NCI-H460 (cell line): ENCODE results near the gene DNAJB12. TPM values are rescaled to one million over a fixed set of nuclear protein-coding genes. Genes with fewer than 3 reads are reported as not detected.
"Not testable (repeated sequence)": the region's sequence is repeated elsewhere in the genome, so short reads cannot be mapped to it uniquely, and the experiment has no call there.

ENCODE experiments used
- DNase-seq: peaks from one replicate; pipeline ENCODE4 v3.0.0-alpha.2; 2016; ENCODE audit warnings: low read depth; ENCODE audit errors: extremely low read depth
- total RNA-seq: library from RNA; depleted of rRNA; stranded (reverse); fragments of >200 nt; shearing (Covaris generic); gene quantifications from 2 replicates; pipeline ENCODE4 v1.2.3, GENCODE V29; 2014

DNAJB12 gene
- total RNA-seq, 1 experiment from 2014 or later, result 7.0 TPM

DNA sequence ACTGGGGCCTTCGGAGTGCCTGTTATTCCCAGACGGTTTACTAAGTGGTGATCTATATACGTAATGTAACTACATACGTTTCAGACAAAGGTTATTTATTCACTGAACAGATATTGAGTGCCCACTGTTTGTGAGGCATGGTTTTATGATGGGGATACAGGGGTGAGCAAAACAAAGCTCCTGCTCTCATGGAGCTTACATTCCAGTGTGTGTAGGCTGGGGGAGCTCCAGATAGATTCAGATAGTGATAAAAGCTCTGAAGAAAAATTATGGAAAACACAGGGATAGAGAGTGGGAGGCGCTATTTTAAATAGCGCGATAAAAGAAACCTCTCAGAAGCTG lies 466 bp upstream of the DNAJB12 start:
- DNase-seq, result no peak

DNA sequence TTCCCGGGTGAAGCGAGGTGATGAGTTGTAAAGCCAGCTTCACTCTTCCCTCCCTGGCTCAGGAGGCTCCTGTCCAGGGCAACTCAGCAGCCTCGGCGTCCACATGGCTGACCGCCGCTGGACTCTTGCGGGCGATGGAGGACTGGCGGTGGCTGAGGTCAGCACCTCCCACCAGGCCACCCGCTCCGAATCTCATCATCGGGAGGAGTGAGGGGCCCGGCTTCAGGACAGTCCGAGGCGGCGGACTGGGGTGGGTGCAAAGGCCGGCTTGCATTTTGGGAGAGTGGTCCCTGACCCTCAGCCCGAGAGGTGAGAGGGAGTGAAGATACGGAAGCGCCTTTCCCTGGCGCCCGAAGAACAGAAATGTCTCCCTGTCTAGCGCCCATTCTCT lies 759 bp downstream of the DNAJB12 start:
- no peak for DNase-seq

DNA sequence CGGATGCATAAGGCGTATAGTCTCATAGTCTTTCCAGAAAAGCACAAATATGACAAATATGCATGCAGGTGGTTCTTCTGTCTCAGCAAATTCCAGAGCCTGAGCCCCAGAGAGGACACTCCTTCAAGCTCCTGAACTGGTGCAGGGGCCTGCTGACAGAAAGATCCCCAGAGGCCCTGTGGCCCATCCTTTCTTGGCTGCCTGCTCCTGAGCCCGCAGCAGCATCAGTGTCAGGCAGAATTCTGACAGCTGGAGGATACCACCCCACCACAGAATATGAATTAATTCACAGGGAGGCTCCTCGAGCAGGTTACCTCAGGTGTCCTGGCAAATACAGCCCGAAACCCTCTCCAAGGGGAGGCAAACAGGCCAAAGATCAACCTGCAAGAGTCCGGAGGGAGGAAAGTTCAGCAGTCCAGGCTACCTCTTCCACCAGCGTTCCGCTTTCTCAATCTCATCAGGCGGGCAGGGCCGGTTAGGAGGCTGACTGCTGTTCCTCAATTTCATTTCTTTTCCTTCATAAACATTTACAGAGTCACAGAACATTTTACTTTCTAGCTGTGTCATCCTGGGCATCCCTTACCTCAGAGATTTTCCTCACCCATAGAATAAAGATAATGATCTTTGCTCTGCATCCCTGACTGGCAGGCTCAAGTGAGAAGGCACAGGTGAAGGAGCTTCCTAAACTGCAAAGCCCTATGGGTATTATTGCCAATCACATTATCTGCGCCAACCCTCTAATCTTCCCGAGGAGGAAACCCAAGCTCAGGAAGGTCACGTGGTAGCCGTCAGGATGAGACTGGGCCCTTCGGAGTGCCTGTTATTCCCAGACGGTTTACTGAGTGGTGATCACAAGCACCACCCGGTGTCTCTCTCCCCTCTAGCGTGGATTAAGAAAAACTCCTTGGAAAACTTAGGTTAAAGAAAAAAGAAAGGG lies 1.4 kb downstream of the DNAJB12 start:
- no peak for DNase-seq

DNA sequence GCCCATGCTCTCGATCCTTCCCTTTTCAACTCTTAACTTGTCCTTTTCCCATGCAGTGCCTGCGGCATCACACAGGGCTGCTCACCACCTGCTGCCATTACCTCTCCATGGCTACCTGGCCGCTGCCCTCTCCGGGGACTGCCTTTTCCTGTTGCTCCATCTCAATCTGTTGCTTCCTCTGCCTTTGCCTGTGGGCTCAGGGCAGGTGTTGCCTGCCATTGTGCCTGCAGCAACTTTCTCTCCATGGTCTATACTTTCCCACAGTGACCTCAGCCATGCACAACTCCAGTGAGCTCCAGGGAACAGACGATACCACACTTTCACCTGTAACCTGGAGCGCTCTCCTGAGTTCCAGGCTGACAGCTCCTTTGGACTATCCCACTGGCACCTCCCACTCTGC lies 3.2 kb downstream of the DNAJB12 start:
- no peak for DNase-seq

DNA sequence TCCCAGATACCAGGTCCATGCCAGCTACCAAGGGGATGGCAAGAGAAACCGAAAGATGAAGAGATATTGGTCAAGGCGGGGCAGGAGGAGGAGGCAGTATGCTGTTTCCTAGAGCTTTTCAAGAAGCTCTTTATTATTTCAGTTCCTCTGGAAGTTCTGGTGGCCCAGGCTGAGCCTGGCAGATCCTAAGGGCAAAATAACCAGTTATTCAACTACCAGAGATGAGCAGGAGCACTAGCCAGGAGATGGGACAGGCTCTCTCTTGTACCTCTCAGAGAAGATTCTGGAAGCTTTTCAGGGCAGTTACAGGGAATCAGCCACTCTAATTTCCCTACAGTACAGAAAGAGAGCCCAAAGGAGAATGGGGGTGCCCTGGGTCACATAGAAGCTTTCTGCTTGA lies 5.3 kb downstream of the DNAJB12 start:
- DNase-seq, result no peak

DNA sequence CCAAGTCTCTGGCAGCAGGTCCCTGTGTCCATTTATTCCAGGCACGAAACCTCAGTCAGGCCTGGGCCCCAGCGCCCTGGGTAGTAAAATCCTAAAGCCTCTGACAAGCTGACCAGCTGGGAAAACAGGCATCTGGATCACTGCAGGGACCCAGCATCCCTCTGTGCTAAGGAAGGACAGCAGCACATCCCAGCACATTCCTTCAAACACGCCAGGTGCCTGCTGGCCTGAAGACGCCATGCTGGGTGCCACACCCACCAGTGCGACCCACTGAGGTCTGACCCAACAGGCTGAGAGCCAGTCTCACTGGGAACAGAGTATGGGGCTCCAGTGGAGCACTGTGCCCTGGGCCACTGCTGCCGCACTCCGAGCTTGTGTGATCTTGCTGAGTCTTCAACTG lies 6.4 kb downstream of the DNAJB12 start:
- DNase-seq, result no peak

DNA sequence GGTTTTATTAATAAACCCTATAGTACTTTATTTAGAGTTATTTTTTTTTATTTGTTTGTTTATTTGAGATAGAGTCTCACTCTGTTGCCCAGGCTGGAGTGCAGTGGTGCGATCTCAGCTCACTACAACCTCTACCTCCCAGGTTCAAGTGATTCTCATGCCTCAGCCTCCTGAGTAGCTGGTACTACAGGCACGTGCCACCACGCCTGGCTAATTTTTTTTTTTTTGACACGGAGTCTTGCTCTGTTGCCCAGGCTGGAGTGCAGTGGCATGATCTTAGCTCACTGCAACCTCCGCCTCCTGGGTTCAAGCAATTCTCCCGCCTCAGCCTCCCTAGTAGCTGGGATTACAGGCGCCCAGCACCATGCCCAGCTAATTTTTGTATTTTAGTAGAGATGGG lies 8.6 kb downstream of the DNAJB12 start:
- DNase-seq, result not testable (repeated sequence)

DNA sequence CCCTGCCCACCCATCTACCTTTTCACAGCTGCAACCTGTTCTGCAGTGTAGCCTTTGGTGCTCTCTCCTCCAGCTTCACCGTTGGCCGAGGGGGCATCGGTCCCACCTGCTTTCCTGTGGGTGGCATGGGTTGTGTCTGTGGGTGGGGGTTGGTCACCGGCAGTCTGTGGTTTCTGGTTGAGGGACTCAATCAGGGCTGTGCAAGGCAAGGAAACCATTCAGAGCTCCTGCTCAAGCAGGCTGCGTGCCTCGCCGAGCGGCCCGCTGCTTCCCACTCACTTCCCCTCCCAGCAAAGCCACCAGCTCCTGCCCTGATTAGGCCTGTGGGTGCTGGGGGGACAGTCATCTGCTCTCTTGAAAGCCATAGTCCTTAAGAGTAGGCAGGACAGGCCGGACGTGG lies 9.8 kb downstream of the DNAJB12 start:
- no peak for DNase-seq

DNA sequence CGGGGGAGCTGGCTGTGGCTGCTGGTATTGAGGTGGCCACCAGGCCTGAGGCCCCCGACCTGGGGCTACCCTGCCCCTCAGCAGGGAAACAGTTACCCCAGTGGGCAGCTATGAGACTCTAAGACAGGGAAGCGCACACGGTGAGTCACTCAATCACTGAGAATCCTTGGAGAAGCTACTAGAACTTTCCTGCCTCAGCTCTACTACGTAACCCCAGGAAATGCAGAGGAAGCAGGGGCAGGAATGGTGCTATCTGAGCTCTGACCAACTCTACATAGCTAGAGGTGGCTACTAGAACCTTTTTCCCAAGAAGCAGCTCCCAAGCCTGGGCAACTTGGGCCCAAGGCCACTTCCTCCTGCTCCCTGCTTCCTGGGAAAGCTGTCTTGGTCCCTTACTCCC lies 11.8 kb downstream of the DNAJB12 start:
- DNase-seq, result no peak

DNA sequence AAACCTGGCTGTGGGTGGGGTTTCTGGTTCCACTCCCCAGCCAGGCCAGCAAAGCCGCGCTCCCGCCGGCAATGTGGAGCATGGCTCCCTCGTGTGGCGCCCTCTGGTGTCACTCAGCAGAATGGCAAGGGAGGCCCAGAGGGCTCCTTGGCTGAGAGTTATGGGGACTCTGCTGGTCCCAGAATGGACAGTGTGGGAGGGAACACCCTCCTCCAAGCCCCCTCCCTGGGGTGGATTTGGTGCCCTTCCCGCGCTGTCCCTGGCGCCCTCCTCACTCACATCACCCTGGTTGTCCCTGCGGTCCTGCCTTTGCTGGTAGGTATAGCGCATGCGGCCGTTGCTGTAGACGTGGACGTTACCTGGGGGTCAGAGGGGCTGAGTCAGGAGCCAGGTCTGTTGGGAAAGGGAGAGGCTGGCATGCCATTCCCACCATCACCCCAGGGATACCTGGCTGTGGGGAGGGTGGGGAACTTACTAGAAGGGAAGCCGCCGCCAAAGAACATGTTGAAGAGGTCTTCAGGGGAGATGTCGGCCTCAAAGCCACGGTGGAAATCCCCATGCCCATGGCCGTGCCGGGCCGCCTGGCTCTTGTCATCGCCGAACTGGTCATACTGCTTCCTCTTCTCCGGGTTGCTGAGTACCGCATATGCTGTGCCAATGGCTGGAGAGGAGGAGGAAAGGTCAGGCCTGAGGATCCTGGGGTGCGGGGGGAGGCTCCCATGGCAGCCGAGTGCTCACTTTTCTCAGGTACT lies 14.0 kb downstream of the DNAJB12 start:
- peak; percentile 51 for DNase-seq

DNA sequence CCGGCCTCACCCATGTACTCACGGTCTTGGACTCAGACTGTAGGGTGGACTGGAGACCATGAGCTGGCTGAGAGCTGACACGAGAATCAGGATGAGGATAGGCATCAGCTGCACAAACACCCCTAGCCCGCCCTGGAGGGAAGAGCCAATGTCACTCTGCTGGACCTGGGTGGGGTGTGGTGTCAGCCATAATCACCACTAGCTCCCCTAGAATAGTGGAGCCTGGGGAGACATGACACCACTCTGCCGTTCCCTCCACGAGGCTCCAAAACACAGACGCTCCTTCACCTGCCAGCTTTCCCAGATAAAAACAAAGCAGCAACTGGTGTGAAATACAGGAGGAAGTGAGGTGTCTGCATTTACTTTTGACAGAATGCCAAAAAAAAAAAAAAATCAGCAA lies 16.5 kb downstream of the DNAJB12 start:
- no peak for DNase-seq

DNA sequence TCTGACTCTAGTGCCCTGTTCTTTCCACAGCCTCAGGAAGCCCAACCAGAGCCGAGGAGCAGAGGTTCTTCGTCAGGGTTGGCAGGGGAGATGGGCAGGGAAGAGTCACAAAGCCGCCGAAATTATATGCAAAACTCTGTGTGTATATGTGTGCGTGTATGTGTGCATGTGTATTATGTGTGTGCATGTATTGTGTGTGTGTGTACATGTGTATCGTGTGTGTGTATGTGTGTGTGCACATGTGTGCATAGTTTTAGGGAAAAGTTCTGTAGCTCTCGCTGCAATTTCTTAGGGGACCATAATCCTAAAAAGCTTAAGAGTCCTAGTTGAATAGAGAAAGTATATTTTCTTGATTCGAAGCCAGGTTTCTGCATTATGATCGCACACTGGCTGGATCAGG lies 17.0 kb downstream of the DNAJB12 start:
- DNase-seq, result no peak

DNA sequence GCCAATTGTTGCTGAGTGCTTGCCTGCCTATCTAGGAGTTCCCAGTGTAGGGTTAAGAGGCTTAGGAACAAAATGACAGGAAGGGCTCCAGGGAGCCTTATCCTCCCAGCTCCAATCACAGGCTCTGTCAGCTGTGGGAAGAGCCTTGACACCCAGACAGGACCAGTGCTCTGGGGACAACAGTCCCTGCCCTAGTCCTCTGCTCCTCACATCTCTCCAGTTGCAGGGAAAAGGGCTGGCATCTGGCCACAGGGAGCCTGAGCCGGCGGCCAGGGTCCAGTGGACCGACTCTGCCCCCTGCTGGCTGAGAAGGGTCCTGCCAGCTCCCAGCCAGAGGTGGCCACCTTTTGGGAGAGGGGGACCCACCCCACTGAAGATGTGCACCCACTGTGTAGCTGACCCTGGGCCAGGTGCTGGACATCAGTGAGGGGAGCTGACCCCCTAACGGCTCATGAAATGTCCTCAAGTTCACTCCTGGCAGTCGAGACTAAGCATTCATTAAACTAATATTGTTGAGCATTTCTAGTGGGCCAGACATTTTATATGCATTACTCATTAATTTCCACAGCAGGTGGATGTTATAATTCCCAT lies 17.6 kb downstream of the DNAJB12 start:
- DNase-seq, result peak; percentile 78

DNA sequence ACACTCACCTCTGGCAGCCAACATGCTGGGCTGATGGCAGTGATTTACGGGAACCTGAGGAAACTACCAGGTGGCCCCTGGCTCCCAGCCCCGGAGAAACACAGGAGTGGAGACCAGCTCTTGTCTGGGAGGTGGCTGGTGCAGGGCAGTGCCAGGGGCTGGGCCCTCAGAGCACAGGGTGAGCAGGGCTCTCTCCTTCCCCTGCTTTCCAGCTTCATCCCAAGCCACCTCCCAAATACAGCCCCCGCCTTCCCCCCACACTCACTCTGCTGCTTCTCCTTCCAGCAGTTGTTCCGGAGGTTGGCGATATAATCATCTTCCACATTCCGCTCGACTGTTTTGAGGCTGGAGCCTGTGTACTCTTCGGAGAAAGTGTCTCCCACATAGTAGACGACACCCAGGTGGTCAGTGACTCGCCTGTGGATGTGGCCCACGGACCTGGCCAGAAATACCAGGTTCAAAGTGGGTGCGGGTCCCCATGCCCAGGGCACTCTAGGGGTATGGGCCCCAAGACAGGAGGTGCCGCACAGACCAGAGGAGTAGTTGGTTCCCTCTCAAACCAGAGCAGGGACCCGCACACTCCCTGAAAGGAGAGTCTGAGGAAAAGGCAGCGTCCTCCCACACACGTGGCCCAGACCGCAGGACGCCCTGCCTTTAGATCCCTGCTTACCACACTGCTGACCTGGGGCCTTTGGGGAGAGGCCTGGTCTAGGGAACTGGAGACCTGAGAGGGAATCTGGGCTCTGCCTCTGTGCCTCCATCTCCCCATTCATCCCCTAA lies 18.3 kb downstream of the DNAJB12 start:
- DNase-seq, result no peak

DNA sequence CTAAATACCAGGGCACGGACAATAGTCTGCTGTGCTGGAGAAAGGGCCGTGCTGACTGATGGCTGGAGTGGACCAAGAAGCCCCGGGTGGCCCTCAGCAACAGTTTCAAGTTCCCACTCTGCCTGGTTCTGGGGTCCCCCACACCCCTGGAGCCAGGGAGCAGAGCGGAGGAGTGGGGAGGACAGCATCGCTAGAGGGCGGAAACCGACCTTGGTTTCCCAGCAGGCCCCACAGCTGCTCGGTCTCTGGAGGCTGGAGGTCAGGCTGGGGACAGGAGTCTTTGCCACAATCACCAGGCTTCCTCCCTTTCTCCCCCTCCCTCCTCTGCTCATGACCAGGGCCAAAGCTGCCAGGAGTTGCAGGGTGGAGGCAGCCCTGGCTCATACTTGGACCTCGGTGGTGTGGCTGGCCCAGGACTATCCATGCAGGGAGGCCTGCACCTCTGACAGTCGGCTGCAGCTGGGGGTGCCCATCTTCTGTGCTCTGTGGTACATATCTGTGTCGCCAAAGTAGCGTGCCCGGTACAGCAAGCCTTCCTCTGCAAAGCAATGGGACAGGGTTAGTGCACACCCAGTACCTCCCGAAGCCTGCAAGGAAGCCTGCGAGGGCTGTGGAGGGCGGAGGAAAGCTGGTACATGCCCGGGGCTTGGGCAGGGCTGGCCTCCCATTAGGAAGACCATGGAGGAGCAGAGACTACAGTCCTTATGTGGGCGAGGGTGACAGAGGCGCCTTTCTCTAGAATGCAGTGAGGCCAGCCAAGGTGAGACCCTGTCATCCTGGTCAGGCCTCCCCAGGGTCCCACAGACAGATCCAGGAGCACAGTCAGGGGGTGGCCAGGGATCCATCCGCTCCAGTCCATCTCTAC lies 19.1 kb downstream of the DNAJB12 start:
- DNase-seq, result no peak

DNA sequence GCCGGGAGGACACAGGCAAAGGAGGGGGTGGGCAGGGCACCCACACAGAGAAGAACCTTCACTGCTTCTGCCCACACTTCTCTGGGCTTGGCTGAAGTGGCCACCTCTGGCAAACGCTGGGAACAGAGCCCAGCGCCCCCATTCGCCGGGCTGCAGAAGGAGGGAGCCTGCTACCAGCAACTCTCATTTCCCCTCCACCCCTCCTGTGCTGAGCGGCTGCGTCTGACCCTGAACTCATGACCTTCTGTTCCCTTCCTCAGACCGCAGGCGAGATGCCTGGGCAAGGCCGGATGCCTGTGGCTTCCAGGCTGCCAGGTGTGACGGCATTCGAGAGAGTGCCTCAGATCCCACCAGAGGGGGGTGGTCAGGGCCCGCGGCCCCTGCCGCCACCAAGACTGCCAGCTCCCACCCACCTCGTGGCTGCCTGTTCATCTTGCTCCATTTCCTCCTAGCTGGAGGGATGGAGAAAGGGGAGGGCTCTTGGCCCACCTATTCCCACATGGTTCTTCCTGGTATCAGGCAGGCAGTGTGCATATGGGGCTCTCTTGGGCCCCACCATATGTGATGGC lies 19.8 kb downstream of the DNAJB12 start:
- DNase-seq, result peak; percentile 52

DNA sequence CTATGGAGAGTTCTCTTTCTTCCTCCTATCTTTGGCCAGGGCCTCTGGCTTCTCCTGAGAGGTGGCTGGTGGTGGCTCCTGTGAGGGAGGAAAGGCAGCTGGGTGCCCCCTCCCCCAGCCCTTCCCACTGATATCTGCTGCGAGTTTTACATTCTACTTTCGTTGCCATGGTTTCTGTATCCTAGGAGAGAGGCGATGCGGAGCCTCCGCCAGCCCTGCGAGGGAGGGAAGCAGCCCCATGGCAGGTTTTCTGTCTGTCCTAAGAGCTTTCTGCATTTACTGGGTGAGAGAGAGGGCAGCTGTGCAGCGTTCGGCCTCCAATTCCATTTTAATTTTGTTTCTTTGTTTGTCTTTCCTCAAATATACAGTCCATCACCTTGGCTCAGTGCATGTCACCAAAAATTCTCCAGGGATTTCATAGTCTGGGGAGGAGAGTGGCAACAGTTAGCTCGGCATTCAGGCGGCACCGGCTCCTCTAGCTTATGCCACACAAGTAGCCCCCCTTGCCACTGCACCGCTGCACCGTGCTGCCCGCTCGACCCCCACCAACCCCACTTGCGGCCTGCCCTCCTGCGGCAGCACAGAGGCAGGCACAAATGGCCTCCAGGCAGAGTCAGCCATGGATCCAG lies 20.4 kb downstream of the DNAJB12 start:
- no peak for DNase-seq

DNA sequence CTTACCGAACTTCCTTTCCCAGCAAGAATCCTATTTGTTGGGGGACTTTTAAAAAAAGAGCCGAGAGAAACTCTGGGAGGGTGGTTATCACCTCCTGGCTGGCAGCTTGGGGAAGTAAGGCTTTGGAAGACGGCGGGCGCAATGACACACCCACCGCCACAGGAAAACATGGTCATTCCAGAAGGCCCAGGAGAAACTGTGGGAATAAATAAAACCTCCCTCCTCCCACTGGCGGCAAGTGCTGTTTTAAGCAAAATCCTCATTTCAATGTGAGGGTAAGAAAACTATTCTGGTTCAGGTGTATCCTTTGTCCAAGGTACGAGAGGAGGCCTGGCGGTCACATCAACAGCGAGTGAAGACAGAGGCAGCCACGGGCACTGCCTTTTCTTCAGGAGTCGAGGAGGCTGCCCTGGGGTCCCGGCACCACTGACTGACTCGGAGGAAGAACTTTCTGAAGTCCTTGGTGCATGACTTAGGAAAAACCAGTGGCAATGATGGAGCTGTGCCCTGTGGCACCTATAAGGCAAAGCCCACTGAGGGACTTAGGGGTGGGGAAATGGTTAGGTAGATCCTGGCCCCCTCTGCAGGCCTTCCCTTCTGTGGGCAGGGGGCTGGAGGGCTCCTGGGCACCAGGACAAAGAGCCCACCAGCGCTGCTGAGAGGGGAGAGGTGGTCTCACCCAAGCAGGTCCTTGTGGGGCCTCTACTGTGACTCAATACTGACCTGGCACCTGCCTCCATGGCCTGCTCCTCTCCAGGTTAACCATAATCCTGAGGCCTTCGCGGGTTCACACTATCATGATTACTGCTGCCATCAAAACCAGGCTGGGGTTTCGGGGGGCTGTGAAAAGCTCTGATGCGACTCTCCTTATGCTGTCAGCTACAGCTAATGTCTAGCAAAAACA lies 21.4 kb downstream of the DNAJB12 start:
- no peak for DNase-seq
